ENCODE data around the gene PSME2.

The PSME2 gene

DNA sequence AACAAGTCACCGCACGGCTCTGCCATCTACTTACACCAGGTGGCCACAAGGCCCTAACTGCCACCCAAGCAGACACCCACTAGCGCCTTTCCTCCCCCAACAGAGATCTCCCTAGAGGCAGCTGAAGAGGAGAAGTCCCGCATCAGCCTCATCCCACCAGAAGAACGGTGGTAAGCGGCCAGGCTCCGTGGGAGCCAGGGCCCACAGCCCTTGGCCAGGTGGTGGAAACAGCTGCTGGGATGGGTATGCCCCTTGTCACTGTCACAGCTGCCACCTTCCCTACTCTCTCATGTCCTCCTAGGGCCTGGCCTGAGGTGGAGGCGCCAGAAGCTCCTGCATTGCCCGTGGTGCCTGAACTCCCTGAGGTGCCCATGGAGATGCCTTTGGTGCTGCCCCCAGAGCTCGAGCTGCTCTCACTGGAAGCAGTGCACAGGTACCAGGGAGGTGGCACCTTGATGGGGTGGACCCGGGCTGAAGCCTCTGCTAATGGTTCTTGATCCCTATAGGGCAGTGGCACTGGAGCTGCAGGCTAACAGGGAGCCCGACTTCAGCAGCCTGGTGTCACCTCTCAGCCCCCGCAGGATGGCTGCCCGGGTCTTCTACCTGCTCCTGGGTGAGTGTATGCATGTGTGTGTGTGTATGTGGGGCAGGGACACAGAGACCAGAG is 33.0 kb upstream of the PSME2 start:
- no peak for DNase-seq

DNA sequence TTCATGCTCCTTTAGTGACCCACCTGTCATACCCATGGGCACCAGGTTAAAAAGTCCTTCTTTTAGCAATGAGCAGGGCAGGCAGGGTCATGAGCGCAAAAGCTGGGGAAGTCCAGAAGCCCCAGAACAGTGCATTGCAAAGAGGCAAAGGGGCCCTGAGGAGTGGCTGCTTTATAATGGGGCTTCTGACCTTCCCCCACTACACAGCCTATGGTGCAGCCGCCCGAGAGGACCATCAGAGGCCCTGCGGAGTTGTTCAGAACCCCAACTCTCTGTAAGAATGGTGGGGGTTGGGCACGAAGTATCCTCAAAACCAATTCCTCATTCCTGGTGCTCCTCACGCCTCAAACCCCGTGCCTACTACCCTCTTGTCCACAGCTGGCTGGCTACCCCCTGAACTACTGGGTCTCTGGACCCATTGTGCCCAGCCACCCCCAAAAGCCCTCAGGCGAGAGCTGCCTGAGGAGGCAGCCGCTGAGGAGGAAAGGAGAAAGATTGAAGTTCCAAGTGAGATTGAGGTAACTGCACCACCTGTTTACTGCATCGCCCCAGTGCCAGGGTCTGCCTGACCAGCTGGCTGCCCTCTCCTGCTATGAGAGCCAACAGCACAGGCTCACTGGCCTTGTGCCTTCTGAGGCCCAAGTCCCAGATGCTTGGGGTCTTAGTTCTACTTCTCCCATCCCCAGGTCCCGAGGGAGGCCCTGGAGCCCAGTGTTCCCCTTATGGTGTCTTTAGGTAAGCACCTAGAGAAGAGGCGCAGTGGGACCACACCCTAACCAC is 32.2 kb upstream of the PSME2 start:
- DNase-seq, result no peak

DNA sequence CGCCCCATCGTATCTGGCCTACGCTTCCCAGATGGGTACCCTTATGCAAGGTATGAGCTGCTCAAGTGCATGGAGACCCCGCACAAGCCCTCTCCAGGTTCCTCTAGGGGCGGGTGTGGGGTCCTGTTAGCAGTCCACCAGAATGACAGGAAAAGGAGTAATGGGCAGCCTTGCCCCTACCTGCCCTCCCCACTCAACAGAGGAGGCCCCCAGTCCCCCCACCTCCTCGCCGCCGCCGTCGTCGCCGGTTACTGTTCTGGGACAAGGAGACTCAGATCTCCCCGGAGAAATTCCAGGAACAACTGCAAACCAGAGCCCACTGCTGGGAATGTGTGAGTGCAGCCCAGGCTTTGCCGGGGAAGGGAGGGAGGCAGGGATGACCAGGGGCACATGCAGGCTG is 31.5 kb upstream of the PSME2 start:
- DNase-seq, result no peak

DNA sequence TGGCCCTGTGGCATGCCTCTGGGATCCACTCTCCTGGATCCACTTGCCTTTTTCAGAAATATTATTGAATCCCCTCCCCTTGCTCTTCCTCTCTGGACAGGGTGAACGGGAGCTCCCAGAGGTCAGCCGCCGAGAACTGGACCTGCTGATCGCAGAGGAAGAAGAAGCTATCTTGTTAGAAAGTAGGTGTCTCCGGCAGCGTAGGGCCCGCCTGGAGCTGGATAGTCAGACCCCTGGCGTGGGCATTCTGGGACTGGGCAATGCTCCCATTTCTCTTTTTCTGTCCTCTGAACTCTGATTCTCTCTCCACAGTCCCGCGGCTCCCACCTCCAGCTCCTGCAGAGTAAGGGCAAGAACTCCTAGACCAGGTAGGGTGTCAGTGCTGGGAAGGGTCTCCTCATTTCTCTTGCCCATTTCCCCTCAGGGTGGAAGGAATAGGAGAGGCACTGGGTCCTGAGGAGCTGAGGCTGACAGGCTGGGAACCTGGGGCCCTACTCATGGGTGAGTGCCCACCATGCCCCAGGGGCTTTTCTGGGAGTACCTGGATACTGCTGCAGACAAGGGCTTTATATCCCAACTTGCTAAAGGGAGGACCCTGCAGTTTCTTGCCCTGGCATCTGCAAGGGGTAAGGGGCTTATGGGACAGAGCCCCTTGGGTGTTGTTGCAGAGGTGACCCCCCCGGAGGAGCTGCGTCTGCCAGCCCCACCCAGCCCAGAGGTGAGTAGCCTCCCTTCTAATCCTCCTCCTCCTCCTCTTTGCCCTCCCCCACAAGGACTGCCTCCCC is 30.8 kb upstream of the PSME2 start:
- DNase-seq, result no peak

DNA sequence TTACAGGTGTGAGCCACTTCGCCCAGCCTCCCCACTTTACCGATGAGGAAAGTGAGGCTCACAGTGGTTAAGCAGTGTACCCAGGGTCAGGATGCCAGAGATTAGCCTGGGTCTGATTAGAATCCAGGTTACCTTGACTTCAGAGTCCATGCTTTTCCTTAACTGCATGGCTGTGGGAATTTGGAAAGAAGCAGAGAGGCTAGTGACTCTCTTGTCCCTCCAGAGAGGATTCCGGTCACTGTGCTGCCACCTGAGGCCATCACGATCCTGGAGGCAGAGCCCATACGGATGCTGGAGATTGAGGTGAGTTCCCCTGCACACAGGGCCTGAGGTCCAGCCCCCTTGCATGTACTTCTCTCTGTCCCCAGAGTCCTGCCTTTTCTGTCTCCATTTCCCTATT is 30.2 kb upstream of the PSME2 start:
- DNase-seq, result no peak

DNA sequence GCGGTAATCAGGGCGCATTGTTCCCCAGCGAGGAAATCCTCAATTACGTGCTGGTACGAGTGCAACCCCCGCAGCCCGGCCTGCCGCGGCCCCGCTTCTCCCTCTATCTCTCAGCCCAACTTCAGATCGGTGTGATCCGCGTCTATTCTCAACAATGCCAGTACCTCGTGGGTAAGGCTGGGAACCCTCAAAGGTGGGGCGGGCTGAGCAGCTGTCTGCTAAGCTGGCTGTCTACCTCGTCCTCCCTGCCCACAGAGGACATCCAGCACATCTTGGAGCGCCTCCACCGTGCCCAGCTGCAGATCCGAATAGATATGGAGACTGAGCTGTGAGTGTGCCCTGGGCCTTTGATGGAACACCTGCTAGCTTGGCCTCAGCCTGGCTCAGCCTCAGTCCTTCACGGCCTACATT is 26.5 kb upstream of the PSME2 start:
- DNase-seq, result no peak

DNA sequence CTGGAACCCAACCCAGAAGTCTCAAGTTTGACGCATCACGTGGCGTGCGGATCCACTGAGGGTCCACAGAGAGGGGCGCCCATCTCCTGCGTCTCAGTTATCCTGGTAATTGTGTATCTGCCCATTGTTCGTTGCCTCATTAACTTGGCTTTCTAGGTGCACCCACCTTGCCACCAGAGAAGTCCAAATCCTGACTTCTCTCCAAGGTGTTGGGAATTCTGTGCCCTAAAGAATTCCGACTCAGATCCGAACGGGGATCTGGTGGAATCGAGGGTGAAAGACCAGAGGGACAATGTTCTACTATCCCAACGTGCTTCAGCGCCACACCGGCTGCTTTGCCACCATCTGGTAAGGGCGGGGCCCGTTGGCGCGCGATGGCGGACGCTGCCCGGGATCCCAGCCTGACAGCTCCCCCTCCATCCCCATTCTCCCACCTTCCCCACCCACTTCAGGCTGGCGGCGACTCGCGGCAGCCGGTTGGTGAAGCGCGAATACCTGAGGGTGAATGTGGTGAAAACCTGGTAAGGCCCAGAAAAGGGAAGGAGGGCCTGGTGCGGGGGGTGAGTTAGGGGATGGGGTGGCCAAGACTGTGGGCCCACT is 26.0 kb upstream of the PSME2 start:
- DNase-seq, result peak; percentile 3

DNA sequence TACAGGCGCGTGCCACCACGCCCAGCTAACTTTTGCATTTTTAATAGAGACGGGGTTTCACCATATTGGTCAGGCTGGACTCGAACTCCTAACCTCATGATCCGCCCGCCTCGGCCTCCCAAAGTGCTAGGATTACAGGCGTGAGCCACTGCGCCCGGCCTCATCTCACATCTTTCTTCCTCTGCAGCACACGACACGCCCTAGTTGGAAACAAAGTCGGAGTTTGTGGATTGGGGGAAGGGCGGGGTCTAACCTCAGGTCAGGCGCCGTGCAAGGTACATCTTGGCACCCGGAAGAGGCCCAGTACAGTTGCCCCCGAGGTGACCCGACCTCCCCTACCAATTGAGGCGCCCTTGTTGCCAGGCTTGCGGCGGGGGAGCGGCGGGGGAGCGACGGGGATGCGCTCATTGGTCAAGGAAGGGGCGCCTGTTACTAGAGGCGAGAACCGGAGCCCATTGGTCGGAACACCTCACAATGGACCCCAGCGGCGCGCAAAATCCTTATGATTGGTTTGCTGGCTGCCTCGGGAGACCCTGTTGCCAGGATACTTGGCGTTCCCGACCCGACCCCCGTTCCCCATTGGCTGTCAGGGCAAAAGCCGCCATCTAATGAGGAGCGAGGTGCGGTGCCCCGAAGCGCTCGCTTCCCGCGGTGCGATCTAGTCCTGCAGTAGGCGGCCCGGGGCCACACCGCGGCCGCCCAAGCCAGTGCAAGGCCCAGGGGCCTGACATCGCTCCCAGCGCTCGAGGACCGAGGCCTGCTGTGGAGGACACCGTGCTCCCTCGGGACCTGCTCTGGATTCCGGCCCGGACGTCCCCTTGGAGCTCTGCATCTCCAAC is 25.2 kb upstream of the PSME2 start, which contains the start of gene REC8:
Gene REC8, plus strand, starts transcription at position 659 of the 839 bp plus-strand sequence. CDS start 473 bp downstream, outside the sequence.
- DNase-seq, result peak; percentile 99

DNA sequence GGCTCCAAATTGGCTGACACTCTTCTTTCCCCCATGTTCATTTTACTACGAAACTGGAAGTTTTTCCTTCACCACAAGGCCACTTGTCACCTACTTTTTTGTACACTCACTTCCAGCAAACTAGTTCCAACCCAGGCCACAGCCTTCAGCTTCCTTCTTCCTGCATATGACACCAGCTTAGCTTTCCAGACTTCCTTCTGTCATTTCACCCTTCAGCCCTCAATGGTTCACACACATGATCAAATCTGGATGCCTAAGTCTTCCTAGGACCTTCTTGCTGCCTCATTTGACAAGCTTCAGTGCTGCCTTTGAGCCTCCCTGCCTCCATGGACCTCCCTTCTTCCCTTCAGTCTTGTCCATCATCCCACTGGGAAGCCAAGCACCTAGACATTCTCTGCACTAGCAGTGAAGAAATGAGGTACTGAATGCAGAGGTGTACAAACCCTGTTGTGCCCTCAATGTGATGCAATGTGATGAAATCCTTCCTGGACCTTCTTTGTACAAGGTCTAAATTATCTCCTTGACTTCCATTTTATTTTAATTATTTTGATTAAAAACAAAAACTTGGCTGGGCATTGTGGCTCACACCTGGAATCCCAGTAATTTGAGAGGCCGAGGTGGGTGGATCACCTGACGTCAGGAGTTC is 21.2 kb upstream of the PSME2 start:
- no peak for DNase-seq

DNA sequence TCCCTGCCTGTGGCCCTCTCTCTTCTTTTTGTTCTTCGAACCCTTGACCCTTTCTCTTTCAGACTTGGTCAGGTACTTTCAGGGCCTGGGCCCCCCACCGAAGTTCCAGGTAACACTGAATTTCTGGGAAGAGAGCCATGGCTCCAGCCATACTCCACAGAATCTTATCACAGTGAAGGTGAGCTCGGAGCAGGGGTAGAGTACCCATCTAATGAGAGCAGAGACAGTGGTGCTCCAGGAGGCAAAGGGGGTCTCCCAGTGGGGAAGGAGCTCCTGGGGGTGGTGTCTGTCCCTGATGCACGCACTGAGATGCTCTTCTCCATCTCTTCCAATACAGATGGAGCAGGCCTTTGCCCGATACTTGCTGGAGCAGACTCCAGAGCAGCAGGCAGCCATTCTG is 19.4 kb upstream of the PSME2 start:
- DNase-seq, result no peak

DNA sequence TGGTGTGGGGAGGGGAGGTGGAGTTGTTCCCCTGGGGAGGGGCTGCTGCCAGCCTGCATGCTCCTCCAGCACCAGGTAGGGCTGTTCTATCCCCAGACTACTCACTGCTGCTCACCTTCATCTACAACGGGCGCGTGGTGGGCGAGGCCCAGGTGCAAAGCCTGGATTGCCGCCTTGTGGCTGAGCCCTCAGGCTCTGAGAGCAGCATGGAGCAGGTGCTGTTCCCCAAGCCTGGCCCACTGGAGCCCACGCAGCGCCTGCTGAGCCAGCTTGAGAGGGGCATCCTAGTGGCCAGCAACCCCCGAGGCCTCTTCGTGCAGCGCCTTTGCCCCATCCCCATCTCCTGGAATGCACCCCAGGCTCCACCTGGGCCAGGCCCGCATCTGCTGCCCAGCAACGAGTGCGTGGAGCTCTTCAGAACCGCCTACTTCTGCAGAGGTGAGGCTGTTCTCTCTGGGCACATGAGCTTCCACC is 18.1 kb upstream of the PSME2 start:
- DNase-seq, result no peak

DNA sequence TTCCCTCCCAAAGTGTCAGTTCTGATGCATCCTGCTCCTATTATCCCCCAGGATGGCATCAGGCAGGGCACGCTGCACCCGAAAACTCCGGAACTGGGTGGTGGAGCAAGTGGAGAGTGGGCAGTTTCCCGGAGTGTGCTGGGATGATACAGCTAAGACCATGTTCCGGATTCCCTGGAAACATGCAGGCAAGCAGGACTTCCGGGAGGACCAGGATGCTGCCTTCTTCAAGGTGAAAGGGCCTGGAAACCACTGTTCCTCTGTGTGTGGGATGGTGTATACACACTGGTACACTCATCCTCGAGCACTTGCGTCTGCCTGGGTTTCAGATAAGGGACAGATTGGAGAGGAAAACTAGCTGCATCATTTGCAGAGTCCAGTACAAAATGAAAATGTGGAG is 15.7 kb upstream of the PSME2 start:
- DNase-seq, result no peak

DNA sequence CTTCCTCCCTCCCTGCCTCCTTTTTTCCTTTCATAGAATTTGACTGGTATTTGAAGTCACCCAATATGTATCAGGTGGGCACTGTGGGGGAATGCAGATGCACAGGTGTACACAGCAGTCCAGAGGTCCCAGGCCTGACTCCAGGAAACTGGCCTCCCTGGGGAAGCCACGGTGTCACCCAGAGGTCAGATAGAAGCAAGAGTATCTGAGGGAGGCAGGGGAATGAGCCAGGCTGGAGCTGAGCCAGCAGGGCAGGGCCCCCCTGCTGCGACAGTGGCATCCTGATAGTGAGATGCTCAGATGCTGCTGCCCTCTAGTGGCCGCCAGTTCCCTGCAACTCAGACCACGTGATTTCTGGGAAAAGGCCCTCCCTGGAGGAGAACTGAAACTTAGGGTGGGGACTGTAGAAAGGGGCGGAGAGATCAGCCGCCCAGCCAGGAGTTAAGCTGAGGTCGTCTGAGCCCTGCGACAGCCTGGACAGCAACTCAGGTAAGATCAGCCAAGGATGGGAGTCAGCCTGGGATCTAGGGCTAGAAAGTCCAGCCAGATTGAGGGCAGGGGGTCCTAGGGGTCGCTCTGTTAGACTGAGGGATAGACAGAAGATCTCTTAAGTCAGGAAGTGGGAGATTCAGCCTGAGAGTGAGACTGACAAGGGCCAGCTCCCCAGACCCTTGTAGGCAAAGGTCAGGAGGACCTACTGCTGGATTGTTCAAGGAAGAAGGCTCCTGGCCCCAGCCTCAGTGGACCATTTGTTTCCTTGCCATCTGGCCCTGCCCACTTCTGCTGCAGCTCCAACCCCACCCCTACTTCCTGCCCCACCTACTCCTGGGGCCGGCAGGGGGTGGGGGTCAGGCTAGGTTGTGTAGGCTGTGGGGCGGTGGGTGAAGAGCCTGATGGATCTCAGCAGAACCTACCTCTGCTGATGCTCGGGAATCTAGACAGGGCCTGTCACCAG is 14.7 kb upstream of the PSME2 start, which contains the start of gene IRF9:
Gene IRF9, plus strand, starts transcription at position 416 of the 955 bp plus-strand sequence. CDS start 880 bp downstream, outside the sequence.
- DNase-seq, result peak; percentile 95

DNA sequence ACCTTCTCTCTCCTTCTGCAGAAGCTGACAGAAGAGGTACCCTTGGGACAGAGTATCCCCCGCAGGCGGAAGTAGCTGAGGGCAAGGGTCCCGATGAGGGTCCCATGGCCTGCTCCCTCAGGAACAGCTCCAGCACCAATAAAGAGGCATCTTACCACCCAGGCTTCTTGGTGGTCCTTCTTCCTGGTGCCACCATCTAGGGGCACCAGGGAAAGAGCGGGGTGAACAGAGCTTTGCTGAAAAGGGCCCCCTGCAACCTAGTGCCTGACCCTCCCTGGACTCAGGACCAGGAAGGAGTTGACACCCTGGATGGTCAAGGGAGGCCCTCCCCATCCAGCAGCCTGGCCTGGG is 14.1 kb upstream of the PSME2 start:
- DNase-seq, result no peak

DNA sequence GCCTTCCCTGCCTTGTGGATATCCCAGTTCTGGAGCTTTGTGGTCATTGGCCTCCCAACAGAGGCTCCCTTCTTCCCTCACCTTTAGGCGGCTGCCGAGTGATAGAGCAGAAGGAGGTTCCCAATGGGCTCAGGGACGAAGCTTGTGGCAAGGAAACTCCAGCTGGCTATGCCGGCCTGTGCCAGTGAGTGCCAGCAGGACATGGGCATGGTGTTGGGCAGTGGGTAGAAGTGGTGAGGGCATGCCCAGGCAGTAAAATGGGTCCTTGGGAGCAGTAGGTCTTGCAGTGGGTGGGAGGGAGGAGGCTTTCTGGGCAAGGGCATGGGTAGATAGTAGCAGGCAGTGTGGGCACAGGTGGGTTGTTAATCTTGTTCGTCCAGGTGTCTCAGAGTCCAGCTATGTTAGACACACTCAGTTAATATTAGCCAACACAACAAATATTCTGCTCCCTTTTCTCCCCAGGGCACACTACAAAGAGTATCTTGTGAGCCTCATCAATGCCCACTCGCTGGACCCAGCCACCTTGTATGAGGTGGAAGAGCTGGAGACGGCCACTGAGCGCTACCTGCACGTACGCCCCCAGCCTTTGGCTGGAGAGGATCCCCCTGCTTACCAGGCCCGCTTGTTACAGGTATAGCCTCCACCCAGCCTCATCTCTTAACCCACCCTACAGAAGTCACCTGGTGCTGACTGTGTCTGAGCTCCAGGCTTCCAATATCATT is 13.5 kb upstream of the PSME2 start:
- no peak for DNase-seq

DNA sequence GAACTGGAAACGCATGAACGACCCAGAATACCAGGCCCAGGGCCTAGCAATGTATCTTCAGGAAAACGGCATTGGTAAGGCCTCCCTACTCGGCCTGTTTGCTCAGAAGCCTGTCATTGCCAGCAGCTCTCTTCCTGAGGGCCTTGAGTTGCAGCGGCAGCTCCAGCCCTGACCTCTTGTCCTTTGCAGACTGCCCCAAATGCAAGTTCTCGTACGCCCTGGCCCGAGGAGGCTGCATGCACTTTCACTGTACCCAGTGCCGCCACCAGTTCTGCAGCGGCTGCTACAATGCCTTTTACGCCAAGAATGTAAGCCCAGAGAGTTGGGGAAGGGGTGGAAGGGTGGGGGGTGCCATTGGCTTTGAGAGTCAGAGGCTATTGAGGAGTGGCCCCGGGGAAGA is 10.9 kb upstream of the PSME2 start:
- no peak for DNase-seq

DNA sequence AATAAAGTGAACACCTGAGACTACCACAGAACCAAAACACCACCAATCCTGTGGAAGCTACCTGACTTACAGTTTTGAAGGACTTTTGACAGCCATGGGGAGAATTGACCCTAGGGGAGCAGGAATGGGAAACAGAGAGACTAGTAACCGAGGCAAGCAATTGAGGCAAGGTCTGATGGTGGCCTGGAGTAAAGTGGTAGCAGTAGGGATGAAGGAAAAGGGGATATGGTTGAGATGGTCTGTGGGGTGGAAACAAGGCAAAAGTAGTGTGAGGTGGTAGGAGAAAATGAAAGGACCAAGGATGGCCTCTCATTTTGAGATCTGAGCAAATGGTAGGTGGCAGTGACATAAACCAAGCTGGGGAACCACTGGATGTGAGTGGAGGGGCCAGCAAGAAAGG is 10.4 kb upstream of the PSME2 start:
- DNase-seq, result no peak

DNA sequence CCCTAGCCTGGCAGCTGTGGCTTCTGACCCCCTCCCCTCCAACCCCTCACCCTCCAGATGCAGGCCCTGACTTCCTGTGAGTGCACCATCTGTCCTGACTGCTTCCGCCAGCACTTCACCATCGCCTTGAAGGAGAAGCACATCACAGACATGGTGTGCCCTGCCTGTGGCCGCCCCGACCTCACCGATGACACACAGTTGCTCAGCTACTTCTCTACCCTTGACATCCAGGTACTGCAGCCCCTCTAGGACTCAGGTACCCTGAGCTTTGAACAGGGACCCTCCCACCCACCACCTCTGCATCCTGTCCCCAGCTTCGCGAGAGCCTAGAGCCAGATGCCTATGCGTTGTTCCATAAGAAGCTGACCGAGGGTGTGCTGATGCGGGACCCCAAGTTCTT is 8.7 kb upstream of the PSME2 start:
- no peak for DNase-seq

DNA sequence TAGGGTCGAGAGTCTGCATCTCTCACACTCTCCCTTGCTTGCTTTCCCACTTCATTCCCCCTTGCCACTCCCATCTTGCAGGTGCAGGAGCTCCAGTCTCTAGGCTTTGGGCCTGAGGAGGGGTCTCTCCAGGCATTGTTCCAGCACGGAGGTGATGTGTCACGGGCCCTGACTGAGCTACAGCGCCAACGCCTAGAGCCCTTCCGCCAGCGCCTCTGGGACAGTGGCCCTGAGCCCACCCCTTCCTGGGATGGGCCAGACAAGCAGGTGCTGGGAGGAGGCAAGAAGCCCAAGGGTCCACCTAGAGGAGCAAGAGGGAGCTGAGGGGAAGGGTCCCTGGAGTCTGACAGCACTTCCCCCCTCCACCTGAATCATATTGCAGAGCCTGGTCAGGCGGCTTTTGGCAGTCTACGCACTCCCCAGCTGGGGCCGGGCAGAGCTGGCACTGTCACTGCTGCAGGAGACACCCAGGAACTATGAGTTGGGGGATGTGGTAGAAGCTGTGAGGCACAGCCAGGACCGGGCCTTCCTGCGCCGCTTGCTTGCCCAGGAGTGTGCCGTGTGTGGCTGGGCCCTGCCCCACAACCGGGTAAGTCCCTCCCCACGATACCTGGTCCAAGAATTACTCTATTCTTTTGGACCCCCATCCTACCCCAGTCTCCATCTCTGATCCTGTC is 5.1 kb upstream of the PSME2 start:
- DNase-seq, result no peak

All from NCI-H1105 (cell line).